Hematopoietic multipotent progenitor cell treated with erythropoietin and hydrocortisone succinate and interleukin-3 and kit ligand, for 4 days (in vitro differentiated cells): ENCODE measurements around the gene FKBP7.
A peak's percentile ranks its signal among the peaks of the same experiment; 100 is the strongest.
"Not testable (repeated sequence)": the region's sequence is repeated elsewhere in the genome, so short reads cannot be mapped to it uniquely, and the experiment has no call there.

Experiments used
- DNase-seq: peaks from one replicate; pipeline ENCODE4 v3.0.0-alpha.2; 2015

Gene FKBP7, protein sequence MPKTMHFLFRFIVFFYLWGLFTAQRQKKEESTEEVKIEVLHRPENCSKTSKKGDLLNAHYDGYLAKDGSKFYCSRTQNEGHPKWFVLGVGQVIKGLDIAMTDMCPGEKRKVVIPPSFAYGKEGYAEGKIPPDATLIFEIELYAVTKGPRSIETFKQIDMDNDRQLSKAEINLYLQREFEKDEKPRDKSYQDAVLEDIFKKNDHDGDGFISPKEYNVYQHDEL

DNA sequence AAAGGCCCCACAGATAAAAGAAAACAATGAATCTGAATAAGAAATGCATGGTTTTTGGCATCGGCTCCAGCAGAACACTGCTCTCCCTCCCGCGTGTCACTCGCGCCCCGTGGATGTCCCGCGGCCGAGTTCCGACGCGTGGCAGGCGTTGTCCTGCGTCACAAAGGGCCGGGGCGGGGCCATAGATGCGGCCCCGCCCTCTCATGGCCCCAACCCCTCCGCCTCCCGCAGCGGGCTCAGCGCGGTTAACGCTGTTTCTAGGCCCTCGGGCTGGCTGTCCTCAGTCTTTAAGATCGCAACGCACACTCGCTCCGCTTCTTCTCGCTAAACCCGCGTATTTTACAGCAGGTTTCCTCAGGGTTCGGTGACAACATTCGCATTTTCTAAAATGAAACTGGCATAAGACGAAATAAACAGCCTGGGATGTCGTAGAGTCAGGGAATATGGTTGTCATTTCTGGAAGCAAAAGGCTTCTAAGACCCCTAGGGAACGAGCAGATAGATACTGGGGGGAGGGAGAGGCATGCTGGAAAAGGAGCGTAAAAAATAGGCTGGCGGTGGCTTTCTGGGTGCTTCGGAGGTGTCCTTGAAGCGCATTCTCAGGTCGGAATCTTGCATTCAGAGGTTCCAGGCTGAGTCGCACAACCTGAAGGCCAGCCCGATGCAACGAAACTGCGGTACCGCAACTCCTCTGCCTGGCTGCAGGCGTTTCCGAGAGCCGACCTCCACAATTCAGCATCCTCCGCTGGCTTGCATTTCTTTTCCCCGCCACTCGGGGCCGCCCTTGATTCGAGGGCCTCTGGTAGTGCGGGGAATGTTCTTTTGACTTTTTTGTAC is at the start of gene FKBP7:
FKBP7 (minus strand) TSS at position 162 of the 836 bp plus-strand sequence; CDS start at position 61, 101 bp downstream.
- DNase-seq, result peak; percentile 92

DNA sequence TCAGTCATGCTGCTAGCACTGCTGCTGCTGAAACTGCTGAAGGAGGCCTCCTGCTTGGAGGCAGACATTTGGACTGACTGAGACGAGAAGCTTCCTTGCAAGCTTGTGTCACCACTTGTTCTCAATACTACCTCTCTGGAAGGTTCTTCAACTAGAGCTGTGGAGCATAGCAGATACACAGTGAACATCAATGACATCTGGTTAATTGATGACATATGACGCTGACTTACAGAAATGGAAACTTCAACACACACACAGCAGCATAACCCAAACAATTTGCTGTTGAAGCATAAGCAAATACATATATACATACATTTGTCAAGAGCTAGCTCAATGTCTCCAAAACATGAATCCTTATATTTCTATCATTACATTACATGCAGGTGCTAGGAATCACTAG is 49.2 kb upstream of the FKBP7 start:
- no peak for DNase-seq

DNA sequence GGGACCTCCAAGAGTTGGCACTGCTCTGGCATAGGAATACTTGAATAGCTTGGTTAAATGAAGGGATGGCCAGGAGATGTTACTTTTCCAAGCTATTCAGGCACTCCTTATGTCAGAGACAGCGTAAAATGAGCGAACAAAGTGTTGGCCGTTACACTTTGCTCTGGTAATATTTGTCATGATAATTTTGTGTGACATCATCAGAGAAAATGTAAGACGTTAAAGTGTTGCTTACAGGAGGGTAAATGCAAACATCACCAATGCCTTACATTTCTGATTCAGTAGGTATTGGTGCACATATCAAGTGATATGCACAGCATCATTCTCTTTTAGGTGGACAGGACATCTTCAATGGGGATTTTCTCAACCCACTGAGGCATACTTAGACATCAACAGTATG is 47.9 kb upstream of the FKBP7 start:
- no peak for DNase-seq

DNA sequence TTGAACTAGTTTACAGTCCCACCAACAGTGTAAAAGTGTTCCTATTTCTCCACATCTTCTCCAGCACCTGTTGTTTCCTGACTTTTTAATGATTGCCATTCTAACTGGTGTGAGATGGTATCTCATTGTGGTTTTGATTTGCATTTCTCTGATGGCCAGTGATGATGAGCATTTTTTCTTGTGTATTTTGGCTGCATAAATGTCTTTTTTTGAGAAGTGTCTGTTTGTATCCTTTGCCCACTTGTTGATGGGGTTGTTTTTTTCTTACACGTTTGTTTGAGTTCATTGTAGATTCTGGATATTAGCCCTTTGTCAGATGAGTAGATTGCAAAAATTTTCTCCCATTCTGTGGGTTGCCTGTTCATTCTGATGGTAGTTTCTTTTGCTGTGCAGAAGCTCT is 47.1 kb upstream of the FKBP7 start:
- DNase-seq, result not testable (repeated sequence)

DNA sequence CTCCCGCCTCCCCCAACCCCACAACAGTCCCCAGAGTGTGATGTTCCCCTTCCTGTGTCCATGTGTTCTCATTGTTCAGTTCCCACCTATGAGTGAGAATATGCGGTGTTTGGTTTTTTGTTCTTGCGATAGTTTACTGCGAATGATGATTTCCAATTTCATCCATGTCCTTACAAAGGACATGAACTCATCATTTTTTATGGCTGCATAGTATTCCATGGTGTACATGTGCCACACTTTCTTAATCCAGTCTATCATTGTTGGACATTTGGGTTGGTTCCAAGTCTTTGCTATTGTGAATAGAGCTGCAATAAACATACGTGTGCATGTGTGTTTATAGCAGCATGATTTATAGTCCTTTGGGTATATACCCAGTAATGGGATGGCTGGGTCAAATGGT is 46.6 kb upstream of the FKBP7 start:
- not testable (repeated sequence) for DNase-seq

DNA sequence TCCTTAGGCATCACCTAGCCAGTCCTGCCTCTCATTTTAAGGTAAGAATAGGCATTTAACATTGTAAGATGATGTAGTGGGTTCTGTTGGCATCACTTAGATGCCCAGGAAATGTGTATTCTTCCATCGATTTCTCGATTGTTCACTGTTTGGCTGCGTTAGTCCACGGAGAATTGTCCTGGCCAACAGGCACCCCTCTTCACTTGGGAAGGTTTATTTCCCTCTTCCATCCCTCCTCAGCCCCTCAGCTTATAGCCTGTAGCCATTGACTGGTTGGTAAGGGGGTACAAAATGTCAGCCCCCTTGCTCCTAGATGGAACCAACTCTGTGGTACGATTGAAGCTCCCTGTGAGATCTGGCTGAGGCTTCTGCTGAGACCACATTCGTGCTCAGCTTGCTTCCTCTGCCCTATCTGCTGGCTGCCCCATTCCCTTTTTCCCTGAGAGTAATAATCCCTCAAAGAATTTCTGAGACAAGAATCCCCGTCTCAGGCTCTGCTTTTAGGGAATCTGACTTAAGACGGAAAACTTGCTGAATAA is 45.3 kb upstream of the FKBP7 start:
- peak; percentile 36 for DNase-seq

DNA sequence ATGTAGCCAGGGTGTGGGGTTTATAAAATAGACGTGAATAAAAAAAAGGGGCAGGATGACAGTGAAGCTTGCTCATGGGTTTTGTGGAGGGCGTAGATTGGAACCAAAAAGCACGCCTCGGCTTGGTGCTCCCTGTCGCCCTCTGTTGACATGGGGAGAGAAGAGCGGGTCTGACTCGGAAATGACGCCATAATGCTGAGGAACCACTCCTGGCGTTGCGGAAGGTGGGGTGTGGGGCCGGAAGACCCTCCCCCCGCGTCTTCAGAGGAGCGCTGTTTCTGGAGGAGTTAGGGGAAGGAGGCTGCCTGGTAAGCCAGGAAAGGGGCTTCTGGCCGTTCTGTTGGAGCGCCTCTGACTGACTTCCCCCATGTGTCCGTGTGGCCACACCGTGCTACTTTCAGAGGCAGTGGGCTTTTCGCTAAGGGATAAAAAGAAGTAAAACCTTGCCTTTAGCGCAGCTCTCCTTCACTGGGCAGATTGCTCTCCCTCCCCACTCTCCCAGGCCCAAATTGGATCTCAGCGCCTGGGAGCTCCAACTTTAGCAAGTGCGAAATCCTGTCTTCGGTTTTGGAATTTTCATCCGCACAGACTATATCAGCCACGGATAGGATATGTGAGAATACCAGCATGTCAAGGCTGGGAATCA is 44.7 kb upstream of the FKBP7 start:
- peak; percentile 96 for DNase-seq

DNA sequence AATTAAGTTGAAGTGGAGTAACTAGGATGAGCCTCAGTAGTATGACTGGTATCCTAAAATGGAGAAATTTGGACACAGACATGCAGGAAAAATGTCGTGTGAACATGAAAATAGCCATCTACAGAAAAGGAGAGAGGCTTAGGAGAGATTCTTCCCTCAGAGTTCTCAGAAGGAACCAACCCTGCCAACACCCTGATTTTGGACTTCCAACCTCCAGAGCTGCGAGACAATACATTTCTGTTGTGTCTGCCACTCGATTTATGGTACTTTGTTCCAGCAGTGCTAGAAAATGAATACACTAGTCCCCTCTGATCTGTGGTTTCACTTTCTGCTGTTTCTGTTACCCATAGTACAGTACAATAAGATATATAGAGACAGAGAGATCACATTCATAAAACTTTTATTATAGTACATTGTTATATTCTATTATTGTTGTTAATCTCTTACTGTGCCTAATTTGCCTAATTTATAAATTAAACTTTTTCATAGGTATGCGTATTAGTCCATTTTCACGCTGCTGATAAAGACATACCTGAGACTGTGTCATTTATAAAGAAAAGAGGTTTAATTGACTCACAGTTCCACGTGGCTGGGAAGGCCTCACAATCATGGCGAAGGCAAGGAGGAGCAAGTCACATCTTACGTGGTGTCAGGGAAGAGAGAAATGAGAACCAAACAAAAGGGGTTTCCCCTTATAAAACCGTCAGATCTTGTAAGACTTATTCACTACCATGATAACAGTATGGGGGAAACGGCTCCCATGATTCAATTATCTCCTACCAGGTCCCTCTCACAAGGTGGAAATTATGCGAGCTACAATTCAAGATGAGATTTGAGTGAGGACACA is 43.1 kb upstream of the FKBP7 start:
- no peak for DNase-seq

DNA sequence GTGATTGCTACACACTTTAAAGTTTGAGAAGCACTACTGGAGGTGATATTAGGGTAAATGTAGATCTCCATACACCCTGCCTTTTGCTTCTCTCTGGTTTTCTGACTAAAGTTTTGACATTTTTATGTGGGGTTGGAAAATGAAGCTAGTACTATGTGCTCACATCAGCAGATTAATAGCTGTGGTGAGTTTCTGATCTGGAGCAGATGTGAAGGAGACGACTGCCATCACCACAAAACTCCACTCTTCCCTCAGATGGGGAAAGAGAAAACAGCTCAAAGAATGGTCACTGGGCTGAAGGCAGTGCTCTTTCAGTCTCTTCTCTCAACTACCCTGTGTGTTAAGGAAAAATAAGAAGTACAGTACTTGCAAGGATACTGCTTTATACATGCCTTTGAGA is 39.1 kb upstream of the FKBP7 start:
- DNase-seq, result no peak

DNA sequence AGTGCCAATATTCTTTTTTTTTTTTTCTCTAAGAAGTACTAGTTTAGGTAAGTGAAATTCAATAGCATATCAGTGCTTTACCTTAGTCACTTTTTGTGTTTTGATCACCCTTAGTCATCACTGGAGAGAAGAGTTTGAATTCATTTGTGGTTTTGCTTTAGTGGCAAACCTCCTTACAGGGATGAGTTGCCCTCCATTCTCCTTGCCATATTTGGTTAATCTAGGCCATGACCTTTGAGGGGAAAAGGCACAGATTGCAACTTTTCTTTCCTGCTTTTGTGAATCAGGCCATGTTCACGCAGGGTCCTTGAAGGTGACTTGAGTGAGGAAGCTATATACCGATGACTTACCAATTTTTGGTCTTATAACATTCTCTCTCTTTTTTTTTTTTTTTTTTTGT is 36.3 kb upstream of the FKBP7 start:
- no peak for DNase-seq

DNA sequence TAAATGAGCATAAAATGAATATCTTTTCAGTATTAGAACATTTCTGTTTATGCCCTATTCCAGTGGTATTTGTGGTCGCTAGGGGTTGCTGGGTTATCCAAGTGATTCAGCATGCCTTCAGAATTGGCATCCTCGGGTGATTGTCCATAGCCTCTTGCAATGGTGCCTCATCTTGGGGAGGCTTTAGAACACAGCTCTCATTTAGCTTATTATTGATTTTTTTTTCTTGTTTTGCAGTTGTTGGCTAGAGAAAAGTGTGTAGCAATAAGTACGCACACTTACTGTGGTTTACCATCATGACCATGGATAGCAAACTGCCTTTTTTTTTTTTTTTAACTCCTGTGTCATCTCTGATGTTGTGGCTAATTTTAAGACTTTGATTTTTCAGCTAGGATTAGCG is 35.5 kb upstream of the FKBP7 start:
- no peak for DNase-seq

DNA sequence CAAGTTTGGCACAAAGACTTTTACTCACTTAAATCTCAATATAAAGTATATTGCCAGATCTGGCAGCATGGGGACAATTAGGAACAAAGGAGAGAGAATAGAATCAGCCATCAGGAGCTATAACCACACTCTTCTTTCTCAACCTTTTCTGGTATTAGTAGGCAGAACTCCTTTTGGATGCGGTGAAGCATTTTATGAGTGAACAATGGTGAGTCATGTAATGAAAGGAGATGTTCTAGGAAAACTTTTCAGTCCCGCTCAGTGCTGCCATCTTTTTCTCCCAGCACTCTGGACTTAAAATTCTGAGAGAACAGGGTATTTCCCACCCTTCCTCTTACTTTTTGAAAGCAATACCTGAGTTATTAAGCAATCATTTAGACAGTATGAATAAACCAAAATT is 34.1 kb upstream of the FKBP7 start:
- no peak for DNase-seq

DNA sequence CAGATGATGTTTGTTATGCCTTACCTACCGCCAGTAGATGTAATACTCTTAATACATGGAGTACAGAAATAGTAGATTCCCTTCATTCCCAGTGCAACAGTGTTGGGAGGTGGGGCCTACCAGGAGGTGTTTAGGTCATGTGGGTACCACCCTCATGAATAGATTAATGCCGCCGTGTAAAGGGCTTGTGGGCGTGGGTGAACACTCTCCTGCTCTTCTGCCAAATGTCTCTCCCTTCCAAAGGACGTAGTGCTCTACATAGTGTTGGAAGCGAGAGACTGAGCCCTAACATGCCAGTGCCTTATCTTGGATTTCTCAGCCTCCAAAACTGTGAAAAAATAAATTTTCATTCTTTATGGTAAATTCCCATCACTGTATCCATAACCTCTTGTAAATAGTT is 32.0 kb upstream of the FKBP7 start:
- no peak for DNase-seq

DNA sequence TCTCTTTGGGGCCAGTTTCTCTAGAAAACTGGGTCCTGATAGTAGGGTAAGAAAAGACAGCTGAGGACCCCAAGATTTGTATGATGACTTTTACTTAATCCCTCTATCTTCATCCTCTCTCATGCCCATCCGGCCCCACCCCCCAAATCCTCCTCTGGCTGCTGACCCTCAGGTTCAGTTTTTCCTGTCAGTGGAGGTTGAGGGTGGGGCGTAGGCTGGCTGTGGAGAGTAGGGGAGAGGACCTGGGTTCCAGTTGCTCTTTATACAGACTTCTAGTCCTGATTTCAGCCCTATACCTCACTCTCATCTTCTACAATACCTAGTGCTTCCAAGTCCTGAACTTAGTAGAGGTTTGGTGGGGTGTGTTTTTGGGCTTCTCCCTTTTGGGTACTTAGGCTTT is 30.2 kb upstream of the FKBP7 start:
- no peak for DNase-seq

DNA sequence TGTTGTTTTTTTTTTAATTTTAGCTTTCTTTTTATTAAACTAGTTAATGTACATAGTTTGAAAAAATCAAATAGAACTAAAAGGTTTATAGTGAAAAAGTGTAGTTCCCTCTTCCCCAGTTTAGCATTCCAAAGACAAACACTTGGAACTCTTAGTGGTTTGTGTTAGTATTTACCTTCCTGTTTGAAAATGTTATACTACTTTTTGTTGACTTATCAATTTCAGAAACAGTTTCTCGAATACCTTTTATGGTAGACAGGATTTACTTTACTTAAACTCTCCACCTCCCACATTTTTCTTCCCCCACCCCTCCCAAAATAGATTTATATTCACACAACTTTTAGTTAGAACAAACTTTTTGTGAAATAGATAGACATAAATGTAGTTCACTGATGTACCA is 28.5 kb upstream of the FKBP7 start:
- DNase-seq, result no peak

DNA sequence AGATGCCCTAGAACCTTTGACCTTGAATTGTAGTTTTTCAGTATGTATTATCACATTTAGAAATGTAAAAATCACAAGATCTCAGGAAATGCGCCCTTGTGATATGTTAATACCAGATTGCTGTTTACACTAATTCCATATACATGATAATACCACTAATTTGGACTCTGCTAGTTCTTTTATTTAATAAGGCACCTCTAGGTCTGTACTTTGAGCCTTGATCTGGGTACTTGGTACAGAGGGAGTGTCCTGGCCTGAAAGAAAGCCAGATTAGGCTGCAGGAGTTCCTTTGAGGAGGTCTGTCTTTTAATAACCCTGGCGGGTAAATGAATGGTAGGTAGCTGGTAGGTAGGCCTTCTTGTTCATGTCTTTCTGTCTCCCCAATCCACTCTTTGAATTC is 28.1 kb upstream of the FKBP7 start:
- DNase-seq, result no peak

DNA sequence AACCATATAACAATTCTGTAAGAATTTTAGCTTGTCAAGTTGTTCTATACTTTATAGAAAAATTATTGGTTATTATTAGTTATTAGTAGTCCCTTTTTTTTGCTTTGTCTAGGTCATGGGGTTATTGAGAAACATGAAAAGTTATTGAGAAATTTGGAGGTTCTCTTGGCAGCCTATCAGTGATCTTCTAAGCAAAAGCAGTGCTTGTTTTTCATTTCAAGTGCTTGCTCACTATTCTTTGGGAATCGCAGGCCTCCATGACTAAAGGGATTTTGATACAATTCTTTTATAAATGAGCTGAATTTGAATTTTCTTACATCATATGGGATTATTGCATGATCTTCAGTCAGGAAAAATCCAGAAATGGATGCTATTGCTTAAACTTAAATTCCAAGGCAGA is 27.7 kb upstream of the FKBP7 start:
- no peak for DNase-seq

DNA sequence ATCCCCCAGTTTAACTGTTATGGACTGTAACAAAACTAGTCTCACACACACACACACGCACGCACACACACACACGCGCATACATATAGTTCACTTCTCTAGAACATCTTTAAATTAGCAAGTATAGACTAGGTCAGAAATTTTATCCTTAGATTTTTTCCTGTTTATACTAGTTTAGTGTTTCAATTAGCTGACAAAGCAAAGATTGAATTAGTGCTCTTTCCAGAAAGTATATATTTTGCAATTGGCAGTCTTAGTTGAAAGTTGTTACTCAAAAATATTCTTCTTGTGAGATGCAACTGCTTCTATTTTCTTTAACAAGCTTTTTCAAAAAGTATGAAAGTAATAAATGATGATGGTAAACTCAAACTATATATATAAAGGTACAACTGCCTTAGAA is 24.4 kb upstream of the FKBP7 start:
- no peak for DNase-seq

DNA sequence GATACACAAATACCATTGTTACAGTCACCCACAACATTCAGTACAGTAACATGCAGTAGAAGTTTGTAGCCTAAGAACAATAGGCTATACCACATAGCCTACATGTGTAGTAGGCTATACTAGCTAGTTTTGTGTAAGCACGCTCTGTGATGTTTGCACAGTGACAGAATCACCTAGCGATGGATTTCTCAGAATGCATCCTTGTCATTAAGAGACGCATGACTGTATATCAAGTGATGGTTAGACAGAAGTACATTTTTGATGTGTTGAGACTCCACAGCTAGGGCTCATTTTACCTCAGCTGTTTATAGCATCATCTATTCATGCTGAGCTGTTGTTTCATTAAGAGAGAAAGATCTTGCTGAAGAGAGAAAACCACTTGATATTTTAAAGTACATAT is 21.2 kb upstream of the FKBP7 start:
- DNase-seq, result no peak

DNA sequence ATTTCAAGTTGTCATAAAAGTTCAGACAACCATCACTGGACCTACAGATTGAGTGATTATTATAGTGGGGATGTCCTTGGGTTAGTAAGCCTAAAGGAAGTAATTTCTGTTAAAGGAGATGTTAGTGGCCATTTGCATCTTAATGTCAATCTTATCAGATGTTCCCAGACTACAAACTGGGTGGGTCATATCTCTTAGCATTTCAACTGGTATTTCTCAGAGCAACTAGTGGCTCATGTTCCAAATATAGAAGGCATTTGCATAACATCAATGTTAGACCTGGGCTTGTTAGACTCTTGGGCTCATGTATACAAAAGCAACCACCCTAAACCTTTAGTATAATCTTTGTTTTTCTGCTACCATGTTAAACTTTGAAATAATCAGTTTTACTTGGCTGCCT is 19.7 kb upstream of the FKBP7 start:
- DNase-seq, result peak; percentile 70

DNA sequence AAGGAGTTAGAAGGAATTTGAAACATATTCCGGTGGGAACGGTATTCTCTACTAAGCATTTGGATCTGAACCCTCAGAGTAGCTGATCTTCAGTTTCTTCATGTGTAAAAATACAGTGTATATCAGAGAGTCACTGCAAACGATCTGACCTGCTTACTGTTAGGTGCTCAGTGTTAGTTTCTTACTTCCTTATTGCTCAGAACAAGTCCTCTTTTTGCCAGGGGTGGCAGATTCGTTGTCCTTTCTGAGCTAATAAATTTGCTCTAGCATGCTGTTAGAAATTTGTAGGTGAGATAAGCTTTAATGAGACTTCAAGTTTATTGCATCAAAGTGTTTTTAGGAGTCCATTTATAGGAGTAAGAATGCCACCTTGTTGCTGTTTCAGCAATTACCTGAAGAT is 17.6 kb upstream of the FKBP7 start:
- no peak for DNase-seq

DNA sequence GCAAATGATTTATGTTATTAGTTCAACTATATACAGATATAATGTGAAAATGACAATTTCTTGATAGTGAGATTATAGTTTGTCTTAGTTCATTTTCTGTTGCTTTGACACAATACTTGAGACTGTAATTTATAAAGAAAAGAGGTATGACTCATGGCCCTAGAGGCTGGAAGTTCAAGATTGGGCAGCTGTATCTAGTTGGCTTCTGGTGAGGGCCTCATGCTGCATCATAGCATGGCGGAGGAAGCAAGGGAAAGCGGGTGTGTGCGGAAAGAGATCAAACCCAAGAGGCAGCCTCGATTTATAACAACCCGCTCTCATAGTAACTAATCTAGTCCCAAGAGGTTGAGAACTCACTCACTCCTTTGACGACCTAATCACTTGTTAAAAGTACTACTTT is 13.2 kb upstream of the FKBP7 start:
- DNase-seq, result peak; percentile 13

DNA sequence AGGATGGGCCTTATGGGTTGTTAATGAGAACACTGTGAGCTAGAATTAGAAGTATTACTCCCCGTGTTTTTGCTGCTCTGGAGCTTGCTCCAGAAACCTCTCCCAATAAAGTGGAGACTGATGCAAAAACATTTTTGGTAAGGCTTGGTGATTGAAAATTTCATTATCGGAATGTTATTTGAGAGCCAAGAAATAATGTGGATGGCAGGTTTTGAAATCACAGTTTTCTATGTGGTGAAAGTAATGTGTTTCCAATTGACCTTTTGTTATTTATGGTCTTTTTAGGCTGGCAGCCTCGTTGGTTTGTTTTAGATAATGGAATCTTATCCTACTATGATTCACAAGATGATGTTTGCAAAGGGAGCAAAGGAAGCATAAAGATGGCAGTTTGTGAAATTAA is 7.0 kb upstream of the FKBP7 start:
- no peak for DNase-seq
